Measurements from ENCODE around the gene GIT1. TPM values are rescaled to one million over a fixed set of nuclear protein-coding genes. Genes with fewer than 3 reads are reported as not detected.

GIT1 gene
- 14.8 TPM for polyA plus RNA-seq (2012; ENCODE audit: missing spikeins)

GRCh38 chr17:29589524-29590410, at the start of gene GIT1:
Gene GIT1 (minus strand): TSS chr17:29589648. CDS start chr17:29589378, 270 bp downstream.
- FAIRE-seq, result peak; percentile 91
- TF ChIP-seq TAF1 (IDR thresholded peaks at IDR 0.05; ENCODE audit: borderline replicate concordance, low read depth, low read length), result no peak
- peak; percentile 49; the same call in 1 of the 2 replicates for TF ChIP-seq POLR2A (IDR thresholded peaks at IDR 0.05; ENCODE audit: low read depth, low read length)
- TF ChIP-seq POLR2AphosphoS5 (IDR thresholded peaks at IDR 0.05; ENCODE audit: low read depth, low read length), result no peak
- peak; percentile 96 for DNase-seq (ENCODE audit: insufficient read length)

- TF ChIP-seq TAF1 (IDR thresholded peaks at IDR 0.05; ENCODE audit: borderline replicate concordance, low read depth, low read length), result no peak
- TF ChIP-seq POLR2A (IDR thresholded peaks at IDR 0.05; ENCODE audit: low read depth, low read length), result no peak
- TF ChIP-seq POLR2AphosphoS5 (IDR thresholded peaks at IDR 0.05; ENCODE audit: low read depth, low read length), result no peak
- DNase-seq (ENCODE audit: insufficient read length) (no peak), FAIRE-seq (no peak)
Measured at GRCh38 chr17:29633886-29634285, 44.4 kb upstream of the GIT1 start.

- FAIRE-seq, result no peak
- DNase-seq (ENCODE audit: insufficient read length), result no peak
- TF ChIP-seq POLR2A (IDR thresholded peaks at IDR 0.05; ENCODE audit: low read depth, low read length) (no peak), POLR2AphosphoS5 (IDR thresholded peaks at IDR 0.05; ENCODE audit: low read depth, low read length) (no peak), TAF1 (IDR thresholded peaks at IDR 0.05; ENCODE audit: borderline replicate concordance, low read depth, low read length) (no peak)
Measured at GRCh38 chr17:29630630-29631193, 41.3 kb upstream of the GIT1 start.

GRCh38 chr17:29629839-29630238, 40.4 kb upstream of the GIT1 start:
- TF ChIP-seq POLR2AphosphoS5 (IDR thresholded peaks at IDR 0.05; ENCODE audit: low read depth, low read length), result no peak
- TF ChIP-seq POLR2A (IDR thresholded peaks at IDR 0.05; ENCODE audit: low read depth, low read length), result no peak
- TF ChIP-seq TAF1 (IDR thresholded peaks at IDR 0.05; ENCODE audit: borderline replicate concordance, low read depth, low read length), result no peak
- FAIRE-seq (no peak), DNase-seq (ENCODE audit: insufficient read length) (no peak)

- DNase-seq (ENCODE audit: insufficient read length) (no peak), FAIRE-seq (no peak)
- no peak for TF ChIP-seq TAF1 (IDR thresholded peaks at IDR 0.05; ENCODE audit: borderline replicate concordance, low read depth, low read length)
- no peak for TF ChIP-seq POLR2AphosphoS5 (IDR thresholded peaks at IDR 0.05; ENCODE audit: low read depth, low read length)
- TF ChIP-seq POLR2A (IDR thresholded peaks at IDR 0.05; ENCODE audit: low read depth, low read length), result no peak
Measured at GRCh38 chr17:29628644-29629043, 39.2 kb upstream of the GIT1 start.

- TF ChIP-seq POLR2A (IDR thresholded peaks at IDR 0.05; ENCODE audit: low read depth, low read length) (no peak), POLR2AphosphoS5 (IDR thresholded peaks at IDR 0.05; ENCODE audit: low read depth, low read length) (no peak), TAF1 (IDR thresholded peaks at IDR 0.05; ENCODE audit: borderline replicate concordance, low read depth, low read length) (no peak)
- FAIRE-seq (no peak), DNase-seq (ENCODE audit: insufficient read length) (no peak)
Measured at GRCh38 chr17:29627951-29628350, 38.5 kb upstream of the GIT1 start.

GRCh38 chr17:29625037-29625750, 35.7 kb upstream of the GIT1 start:
- FAIRE-seq, result no peak
- TF ChIP-seq POLR2AphosphoS5 (IDR thresholded peaks at IDR 0.05; ENCODE audit: low read depth, low read length) (peak; percentile 34; the same call in 1 of the 2 replicates), TAF1 (IDR thresholded peaks at IDR 0.05; ENCODE audit: borderline replicate concordance, low read depth, low read length) (no peak), POLR2A (IDR thresholded peaks at IDR 0.05; ENCODE audit: low read depth, low read length) (no peak)
- DNase-seq (ENCODE audit: insufficient read length), result no peak

- no peak for DNase-seq (ENCODE audit: insufficient read length)
- FAIRE-seq, result no peak
- TF ChIP-seq TAF1 (IDR thresholded peaks at IDR 0.05; ENCODE audit: borderline replicate concordance, low read depth, low read length) (no peak), POLR2AphosphoS5 (IDR thresholded peaks at IDR 0.05; ENCODE audit: low read depth, low read length) (no peak), POLR2A (IDR thresholded peaks at IDR 0.05; ENCODE audit: low read depth, low read length) (no peak; the same call in 1 of the 2 replicates)
Measured at GRCh38 chr17:29624586-29624985, 35.1 kb upstream of the GIT1 start.

- FAIRE-seq (no peak), DNase-seq (ENCODE audit: insufficient read length) (no peak)
- TF ChIP-seq TAF1 (IDR thresholded peaks at IDR 0.05; ENCODE audit: borderline replicate concordance, low read depth, low read length), result no peak
- TF ChIP-seq POLR2AphosphoS5 (IDR thresholded peaks at IDR 0.05; ENCODE audit: low read depth, low read length), result no peak
- no peak for TF ChIP-seq POLR2A (IDR thresholded peaks at IDR 0.05; ENCODE audit: low read depth, low read length)
Measured at GRCh38 chr17:29623283-29623647, 33.8 kb upstream of the GIT1 start.

GRCh38 chr17:29622337-29623282, 33.2 kb upstream of the GIT1 start, which contains the start of gene CORO6:
Gene CORO6 (minus strand): TSS chr17:29622912. CDS start chr17:29621421, 1,491 bp downstream.
- no peak for TF ChIP-seq TAF1 (IDR thresholded peaks at IDR 0.05; ENCODE audit: borderline replicate concordance, low read depth, low read length)
- peak; percentile 44; the same call in 1 of the 2 replicates for TF ChIP-seq POLR2A (IDR thresholded peaks at IDR 0.05; ENCODE audit: low read depth, low read length)
- TF ChIP-seq POLR2AphosphoS5 (IDR thresholded peaks at IDR 0.05; ENCODE audit: low read depth, low read length), result 0 out of 2 replicates have a peak, but pooled peaks have one; percentile 33
- DNase-seq (ENCODE audit: insufficient read length) (peak; percentile 73), FAIRE-seq (peak; percentile 91)

Measured in GM12892 (cell line).